Loucy (cell line): ENCODE data around the gene ATP11A.

Source experiments
- H2AFZ ChIP-seq: fragments of 200-600 bp; sonication (generic); 2 replicates; pipeline ENCODE4 v1.6.0; 2016; ENCODE audit warnings: antibody characterized with exemption, mild to moderate bottlenecking, low read length, moderate library complexity
- H3F3A ChIP-seq: fragments of 200-600 bp; 2 replicates; pipeline ENCODE4 v1.6.0; 2016; ENCODE audit warnings: antibody characterized with exemption, low read depth, mild to moderate bottlenecking
- H3K27me3 ChIP-seq: fragments of 200-600 bp; sonication (generic); 2 replicates; pipeline ENCODE4 v1.6.1; 2014; ENCODE audit warnings: low read length, mild to moderate bottlenecking; ENCODE audit not compliant: insufficient read depth, poor library complexity, severe bottlenecking
- H3K36me3 ChIP-seq: fragments of 200-600 bp; sonication (generic); 2 replicates; pipeline ENCODE4 v1.6.1; 2016; ENCODE audit warnings: low read length; ENCODE audit not compliant: insufficient read depth
- H3K4me1 ChIP-seq: fragments of 200-600 bp; sonication (generic); 2 replicates; pipeline ENCODE4 v1.5.1; 2014; ENCODE audit warnings: low read length, mild to moderate bottlenecking; ENCODE audit not compliant: insufficient read depth, poor library complexity, severe bottlenecking
- H3K4me2 ChIP-seq: fragments of 200-600 bp; sonication (generic); 2 replicates; pipeline ENCODE4 v1.6.0; 2014; ENCODE audit warnings: antibody characterized with exemption, low read length, low read depth, mild to moderate bottlenecking; ENCODE audit not compliant: poor library complexity, severe bottlenecking
- H3K4me3 ChIP-seq: fragments of 200-600 bp; sonication (generic); 2 replicates; pipeline ENCODE4 v1.5.1; 2014; ENCODE audit warnings: low read length, mild to moderate bottlenecking, mixed read lengths; ENCODE audit not compliant: poor library complexity, severe bottlenecking
- H3K79me2 ChIP-seq: fragments of 200-600 bp; sonication (generic); 2 replicates; pipeline ENCODE4 v1.6.1; 2014; ENCODE audit warnings: low read length; ENCODE audit not compliant: insufficient read depth
- H3K9ac ChIP-seq: fragments of 200-600 bp; sonication (generic); 2 replicates; pipeline ENCODE4 v1.6.0; 2014; ENCODE audit warnings: mild to moderate bottlenecking, low read depth, low read length, moderate library complexity; ENCODE audit not compliant: poor library complexity, severe bottlenecking
- H3K9me2 ChIP-seq: fragments of 200-600 bp; sonication (generic); replicated peaks from 2 replicates; pipeline ENCODE4 v1.6.1; 2016; ENCODE audit warnings: low read depth, low read length, mixed read lengths
- H3K9me3 ChIP-seq: fragments of 200-600 bp; sonication (generic); 2 replicates; pipeline ENCODE4 v1.6.1; 2014; ENCODE audit warnings: mild to moderate bottlenecking, antibody characterized with exemption, low read length, low read depth; ENCODE audit not compliant: insufficient read depth
- H4K20me1 ChIP-seq: fragments of 200-600 bp; sonication (generic); 2 replicates; pipeline ENCODE4 v1.6.0; 2014; ENCODE audit warnings: antibody characterized with exemption, low read length, mild to moderate bottlenecking; ENCODE audit not compliant: insufficient read depth, poor library complexity, severe bottlenecking
- EZH2phosphoT487 ChIP-seq: fragments of 200-600 bp; IDR thresholded peaks from 2 replicates; pipeline ENCODE4 v1.6.1; 2018; ENCODE audit warnings: antibody characterized with exemption, mild to moderate bottlenecking, moderate library complexity, borderline replicate concordance
- TF ChIP-seq, protein P1 (sequence below): fragments of 200-600 bp; sonication (generic); conservative IDR thresholded peaks from 2 replicates; pipeline ENCODE4 v1.5.1; 2014; ENCODE audit warnings: mild to moderate bottlenecking, antibody characterized with exemption, low read length

ATP11A gene

DNA sequence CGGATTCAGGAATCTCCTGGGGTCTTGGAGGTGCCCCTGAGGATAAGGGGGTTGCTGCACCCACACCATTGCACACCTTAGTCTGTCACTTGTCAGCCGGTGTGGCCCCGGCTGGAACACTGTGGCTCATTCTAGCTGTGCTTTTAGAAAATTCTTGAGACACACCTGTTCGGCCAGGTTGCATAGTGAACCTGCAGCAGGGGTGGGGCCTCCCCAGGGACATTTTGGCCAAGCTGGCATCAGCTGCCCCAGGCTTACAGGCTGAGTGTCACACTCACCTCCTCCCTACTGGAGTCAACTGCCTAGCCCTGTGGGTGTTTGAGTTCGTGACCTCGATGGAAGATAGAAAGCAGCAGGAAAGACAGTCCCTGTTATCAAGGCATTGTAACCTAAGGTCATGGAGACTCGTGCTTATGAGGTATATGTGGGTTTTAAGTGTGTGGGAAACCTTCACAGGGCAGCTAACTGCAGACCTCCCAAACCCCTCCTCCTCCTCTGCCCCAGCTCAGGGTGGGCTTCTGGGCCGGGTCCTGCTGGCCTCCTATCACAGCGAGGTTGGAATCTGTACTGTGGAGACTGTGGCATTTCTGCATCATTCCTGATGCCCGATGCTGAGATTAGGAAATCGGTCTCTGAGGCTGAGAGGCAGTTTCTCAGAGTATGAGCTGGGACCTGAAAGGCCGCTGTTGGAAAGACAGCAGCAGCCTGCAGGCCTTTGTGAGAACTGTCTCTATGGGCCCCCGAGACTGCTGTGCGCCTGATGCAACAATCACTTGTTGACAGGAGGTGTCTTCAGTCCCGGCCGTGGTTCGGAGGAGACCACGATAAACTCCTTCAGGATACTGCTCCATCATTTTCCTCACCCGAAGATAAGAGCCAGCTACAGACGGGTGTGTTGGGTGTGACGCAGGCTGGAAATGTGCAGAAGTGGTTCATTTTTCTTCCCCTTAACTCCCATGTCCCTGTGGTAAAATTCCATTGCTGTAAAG lies 72.2 kb downstream of the ATP11A start:
- no peak overlapping the region for H3K4me3 ChIP-seq
- TF ChIP-seq, protein P1, sequence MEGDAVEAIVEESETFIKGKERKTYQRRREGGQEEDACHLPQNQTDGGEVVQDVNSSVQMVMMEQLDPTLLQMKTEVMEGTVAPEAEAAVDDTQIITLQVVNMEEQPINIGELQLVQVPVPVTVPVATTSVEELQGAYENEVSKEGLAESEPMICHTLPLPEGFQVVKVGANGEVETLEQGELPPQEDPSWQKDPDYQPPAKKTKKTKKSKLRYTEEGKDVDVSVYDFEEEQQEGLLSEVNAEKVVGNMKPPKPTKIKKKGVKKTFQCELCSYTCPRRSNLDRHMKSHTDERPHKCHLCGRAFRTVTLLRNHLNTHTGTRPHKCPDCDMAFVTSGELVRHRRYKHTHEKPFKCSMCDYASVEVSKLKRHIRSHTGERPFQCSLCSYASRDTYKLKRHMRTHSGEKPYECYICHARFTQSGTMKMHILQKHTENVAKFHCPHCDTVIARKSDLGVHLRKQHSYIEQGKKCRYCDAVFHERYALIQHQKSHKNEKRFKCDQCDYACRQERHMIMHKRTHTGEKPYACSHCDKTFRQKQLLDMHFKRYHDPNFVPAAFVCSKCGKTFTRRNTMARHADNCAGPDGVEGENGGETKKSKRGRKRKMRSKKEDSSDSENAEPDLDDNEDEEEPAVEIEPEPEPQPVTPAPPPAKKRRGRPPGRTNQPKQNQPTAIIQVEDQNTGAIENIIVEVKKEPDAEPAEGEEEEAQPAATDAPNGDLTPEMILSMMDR, result no peak
- H3F3A ChIP-seq, result no peaks in the 10 kb centered on the region
- no peaks in the 10 kb centered on the region for H3K27me3 ChIP-seq
- no peak overlapping the region for H3K4me2 ChIP-seq
- H2AFZ ChIP-seq, result no peak overlapping the region
- H3K9me3 ChIP-seq, result no peaks in the 10 kb centered on the region
- no peaks in the 10 kb centered on the region for H3K79me2 ChIP-seq
- no peaks in the 10 kb centered on the region for H4K20me1 ChIP-seq
- no peak overlapping the region for H3K9ac ChIP-seq
- H3K9me2 ChIP-seq, result no peaks in the 10 kb centered on the region
- H3K36me3 ChIP-seq, result no peaks in the 10 kb centered on the region
- peaks cover 8% of the 10 kb centered on the region for H3K4me1 ChIP-seq

DNA sequence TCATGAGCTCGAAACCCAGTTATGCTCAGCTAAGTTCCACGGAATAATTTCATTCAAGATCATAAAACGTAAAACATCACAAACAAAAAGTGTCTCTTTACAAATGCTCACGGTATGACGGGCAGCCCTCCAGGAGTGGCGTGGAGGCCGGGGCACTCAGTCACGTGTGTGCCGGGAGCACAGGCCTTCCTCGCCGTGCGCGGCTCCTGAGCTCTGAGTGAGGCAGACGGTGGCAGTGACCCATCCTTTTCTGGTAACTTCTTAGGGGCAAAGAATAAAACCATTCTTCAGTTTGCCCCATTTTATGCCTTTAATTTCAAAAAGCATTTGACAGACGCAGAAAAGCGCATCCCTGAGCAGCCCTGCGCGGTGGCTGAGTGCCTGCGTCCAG lies 72.8 kb downstream of the ATP11A start:
- Histone ChIP-seq H3K4me1 (peaks cover 8% of the 10 kb centered on the region), H3K9ac (no peak overlapping the region), H3K27me3 (no peaks in the 10 kb centered on the region), H3K79me2 (no peaks in the 10 kb centered on the region), H3K9me2 (no peaks in the 10 kb centered on the region), H2AFZ (no peak overlapping the region), H4K20me1 (no peaks in the 10 kb centered on the region), H3K4me2 (no peak overlapping the region), H3K36me3 (no peaks in the 10 kb centered on the region), H3F3A (no peaks in the 10 kb centered on the region), H3K9me3 (no peaks in the 10 kb centered on the region), H3K4me3 (no peak overlapping the region)
- no peak for TF ChIP-seq EZH2phosphoT487
- TF ChIP-seq, protein P1, result no peak

DNA sequence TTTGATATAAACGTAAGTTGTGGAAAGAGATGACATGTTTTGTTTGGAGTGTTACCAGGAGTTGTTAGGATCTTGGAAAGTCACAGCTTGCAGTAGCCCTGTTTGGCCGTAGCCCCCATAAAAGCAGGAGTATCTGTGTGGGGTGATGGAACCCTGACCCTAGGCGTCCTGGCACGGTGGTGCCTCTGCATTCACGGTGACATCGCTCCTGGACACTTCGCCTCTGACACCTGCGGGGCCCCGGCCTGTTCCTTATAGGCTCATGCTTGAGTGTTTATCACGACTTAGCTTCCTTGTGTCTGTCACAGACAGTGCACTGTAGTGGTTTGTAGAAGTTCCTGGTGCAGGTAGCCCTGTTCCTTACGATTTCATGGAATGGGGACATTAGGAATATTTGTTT lies 74.2 kb downstream of the ATP11A start:
- peaks cover 3% of the 10 kb centered on the region for H3K4me1 ChIP-seq
- no peaks in the 10 kb centered on the region for H3F3A ChIP-seq
- no peak overlapping the region for H2AFZ ChIP-seq
- H3K9me2 ChIP-seq, result no peaks in the 10 kb centered on the region
- H3K9ac ChIP-seq, result no peak overlapping the region
- no peaks in the 10 kb centered on the region for H4K20me1 ChIP-seq
- TF ChIP-seq, protein P1, result no peak
- no peak for TF ChIP-seq EZH2phosphoT487
- no peaks in the 10 kb centered on the region for H3K79me2 ChIP-seq
- no peaks in the 10 kb centered on the region for H3K36me3 ChIP-seq
- H3K9me3 ChIP-seq, result no peaks in the 10 kb centered on the region
- no peak overlapping the region for H3K4me2 ChIP-seq
- H3K27me3 ChIP-seq, result no peaks in the 10 kb centered on the region
- H3K4me3 ChIP-seq, result no peak overlapping the region
